Neural progenitor cell (in vitro differentiated cells): ENCODE results near the gene C10orf67.

Experiments used
- CTCF ChIP-seq: fragments of 200-600 bp; sonication (generic); IDR thresholded peaks from 2 replicates; pipeline ENCODE4 v1.5.1; 2017; ENCODE audit warnings: antibody characterized with exemption, mild to moderate bottlenecking
- EZH2 ChIP-seq: fragments of 200-600 bp; sonication (generic); IDR thresholded peaks from 2 replicates; pipeline ENCODE4 v1.6.1; 2017; ENCODE audit warnings: antibody characterized with exemption, mild to moderate bottlenecking, moderate library complexity
- EZH2phosphoT487 ChIP-seq: fragments of 200-600 bp; sonication (generic); IDR thresholded peaks from 2 replicates; pipeline ENCODE4 v1.6.1; 2017; ENCODE audit warnings: antibody characterized with exemption

GRCh38 chr10:23203369-23204325, 140.9 kb downstream of the C10orf67 start:
- TF ChIP-seq CTCF (no peak), EZH2 (peak; percentile 62), EZH2phosphoT487 (no peak)
